WERI-Rb-1 (cell line): Measurements from ENCODE around the gene RAB34.

Experiments
- DNase-seq: peaks from one replicate; pipeline ENCODE4 v3.0.0-alpha.2; 2020
- H3K27ac ChIP-seq: fragments of 250-450 bp; sonication (Bioruptor Pico); 2 replicates; pipeline ENCODE4 v1.5.1; 2020; ENCODE audit warnings: mild to moderate bottlenecking, moderate library complexity
- H3K27me3 ChIP-seq: fragments of 250-450 bp; sonication (Bioruptor Pico); 2 replicates; pipeline ENCODE4 v1.5.1; 2021; ENCODE audit warnings: mild to moderate bottlenecking, low read depth, moderate library complexity; ENCODE audit not compliant: insufficient read depth, severe bottlenecking
- H3K36me3 ChIP-seq: fragments of 250-450 bp; sonication (Bioruptor Pico); 2 replicates; pipeline ENCODE4 v1.5.1; 2020; ENCODE audit warnings: mild to moderate bottlenecking, moderate library complexity
- H3K4me3 ChIP-seq: 2 replicates; pipeline ENCODE4 v1.5.1; 2011; ENCODE audit warnings: low read depth, mild to moderate bottlenecking, control low read depth, low read length
- H3K9me3 ChIP-seq: fragments of 250-450 bp; sonication (Bioruptor Pico); 2 replicates; pipeline ENCODE4 v1.5.1; 2021; ENCODE audit warnings: mild to moderate bottlenecking, moderate library complexity; ENCODE audit not compliant: severe bottlenecking
- TF ChIP-seq, protein P1 (sequence below): IDR thresholded peaks from 2 replicates; pipeline ENCODE4 v1.5.1; 2011; ENCODE audit warnings: low read depth, mild to moderate bottlenecking, control low read depth, inconsistent platforms, low read length

RAB34 gene

DNA sequence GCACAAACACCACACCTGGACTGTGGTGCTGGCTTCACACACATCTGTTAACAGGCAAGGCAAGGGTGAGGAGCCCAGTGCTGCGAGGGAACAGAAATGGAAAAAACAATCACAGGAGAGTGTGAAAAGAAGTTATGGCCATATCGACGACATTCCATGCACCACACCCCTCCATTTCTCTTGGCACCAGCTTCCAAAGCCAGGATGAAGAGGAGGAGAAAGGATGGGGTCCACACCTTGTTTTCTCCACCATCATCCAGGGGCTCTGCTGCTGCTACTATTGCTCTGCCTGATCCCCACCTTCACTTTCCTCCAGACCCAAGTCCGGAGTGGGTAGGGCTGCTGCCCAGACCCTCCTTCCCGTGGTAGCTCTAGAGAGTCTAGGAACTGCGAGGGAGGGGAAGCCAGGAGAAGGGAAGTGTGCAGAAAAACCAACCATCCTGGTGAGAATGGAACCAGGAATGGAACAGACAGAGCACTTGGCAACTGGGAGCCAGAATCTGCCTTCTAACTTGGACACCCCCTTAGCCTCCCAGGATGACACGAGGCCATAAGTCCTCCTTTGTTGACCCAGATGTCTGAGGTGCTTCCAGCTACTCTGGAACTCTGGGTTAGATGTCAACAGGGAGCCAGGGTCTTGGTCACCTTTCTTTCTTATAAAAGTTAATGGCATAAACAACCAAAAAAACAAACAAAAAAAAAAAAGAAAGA, 4.8 kb downstream of the RAB34 start:
- H3K9me3 ChIP-seq, result no peaks in the 10 kb centered on the region
- no peak for DNase-seq
- no peaks in the 10 kb centered on the region for H3K27me3 ChIP-seq
- TF ChIP-seq, protein P1, sequence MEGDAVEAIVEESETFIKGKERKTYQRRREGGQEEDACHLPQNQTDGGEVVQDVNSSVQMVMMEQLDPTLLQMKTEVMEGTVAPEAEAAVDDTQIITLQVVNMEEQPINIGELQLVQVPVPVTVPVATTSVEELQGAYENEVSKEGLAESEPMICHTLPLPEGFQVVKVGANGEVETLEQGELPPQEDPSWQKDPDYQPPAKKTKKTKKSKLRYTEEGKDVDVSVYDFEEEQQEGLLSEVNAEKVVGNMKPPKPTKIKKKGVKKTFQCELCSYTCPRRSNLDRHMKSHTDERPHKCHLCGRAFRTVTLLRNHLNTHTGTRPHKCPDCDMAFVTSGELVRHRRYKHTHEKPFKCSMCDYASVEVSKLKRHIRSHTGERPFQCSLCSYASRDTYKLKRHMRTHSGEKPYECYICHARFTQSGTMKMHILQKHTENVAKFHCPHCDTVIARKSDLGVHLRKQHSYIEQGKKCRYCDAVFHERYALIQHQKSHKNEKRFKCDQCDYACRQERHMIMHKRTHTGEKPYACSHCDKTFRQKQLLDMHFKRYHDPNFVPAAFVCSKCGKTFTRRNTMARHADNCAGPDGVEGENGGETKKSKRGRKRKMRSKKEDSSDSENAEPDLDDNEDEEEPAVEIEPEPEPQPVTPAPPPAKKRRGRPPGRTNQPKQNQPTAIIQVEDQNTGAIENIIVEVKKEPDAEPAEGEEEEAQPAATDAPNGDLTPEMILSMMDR, result no peak
- H3K4me3 ChIP-seq, result no peak overlapping the region
- H3K27ac ChIP-seq, result no peak overlapping the region
- no peaks in the 10 kb centered on the region for H3K36me3 ChIP-seq

DNA sequence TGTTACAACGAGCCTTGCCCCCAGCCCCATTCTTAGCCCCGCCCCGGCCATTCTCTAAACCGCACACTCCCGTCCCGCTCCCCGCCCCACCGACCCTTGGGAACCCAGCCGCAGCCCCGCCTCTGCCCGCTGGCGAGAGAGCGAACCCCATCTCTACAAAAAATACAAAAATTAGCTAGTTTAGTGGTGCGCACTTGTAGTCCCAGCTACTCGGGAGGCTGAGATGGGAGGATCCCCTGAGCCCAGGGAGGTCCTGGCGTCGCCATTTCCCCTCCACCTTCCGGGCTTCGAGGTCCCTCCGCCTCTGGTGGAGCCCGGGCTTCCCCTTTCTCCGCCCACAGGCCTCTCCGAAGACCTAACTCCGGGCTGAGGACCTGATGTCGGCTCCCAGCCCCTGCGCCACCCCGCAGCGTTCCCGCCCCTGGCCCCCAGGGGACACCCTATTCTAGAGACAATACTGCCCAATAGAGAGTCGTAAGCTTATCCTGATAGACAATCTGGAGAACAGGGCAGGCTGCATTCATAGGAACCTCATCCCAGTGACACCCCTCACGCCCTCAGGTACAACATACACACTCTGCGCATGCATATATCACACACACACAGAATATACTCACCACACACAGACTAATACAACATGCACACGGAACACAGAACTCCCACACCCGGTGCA, 5.5 kb downstream of the RAB34 start:
- Histone ChIP-seq H3K4me3 (no peak overlapping the region), H3K27ac (no peak overlapping the region), H3K27me3 (no peaks in the 10 kb centered on the region), H3K9me3 (no peaks in the 10 kb centered on the region), H3K36me3 (peaks cover 4% of the 10 kb centered on the region; the same call in 1 of the 2 replicates)
- no peak for DNase-seq
- TF ChIP-seq, protein P1, result no peak

DNA sequence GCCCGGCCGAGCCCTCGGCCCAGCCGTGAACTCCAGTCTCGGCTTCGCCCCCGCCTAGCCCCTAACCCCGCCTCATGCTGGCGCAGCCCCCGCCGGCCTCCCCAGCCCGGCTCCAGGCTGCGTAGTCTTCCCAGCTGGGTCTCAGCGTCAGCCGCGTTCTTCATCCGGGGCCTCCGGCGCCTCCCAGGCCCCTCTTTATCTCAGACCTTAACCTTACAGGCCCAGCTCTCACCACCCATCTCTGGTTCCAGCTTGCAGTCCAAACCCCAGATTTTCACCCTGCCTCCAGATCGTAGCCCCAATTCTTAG, 6.0 kb downstream of the RAB34 start, which contains the start of gene PROCA1:
Gene PROCA1, minus strand, starts transcription at position 166 of the 309 bp plus-strand sequence. CDS start 228 bp downstream, outside the sequence.
- Histone ChIP-seq H3K27ac (no peak within 1 kb of the TSS), H3K27me3 (no peaks in the 10 kb centered on the region), H3K4me3 (no peak within 1 kb of the TSS), H3K36me3 (peaks cover 6% of the 10 kb centered on the region; the same call in 1 of the 2 replicates), H3K9me3 (no peaks in the 10 kb centered on the region)
- TF ChIP-seq, protein P1, result no peak
- no peak for DNase-seq

DNA sequence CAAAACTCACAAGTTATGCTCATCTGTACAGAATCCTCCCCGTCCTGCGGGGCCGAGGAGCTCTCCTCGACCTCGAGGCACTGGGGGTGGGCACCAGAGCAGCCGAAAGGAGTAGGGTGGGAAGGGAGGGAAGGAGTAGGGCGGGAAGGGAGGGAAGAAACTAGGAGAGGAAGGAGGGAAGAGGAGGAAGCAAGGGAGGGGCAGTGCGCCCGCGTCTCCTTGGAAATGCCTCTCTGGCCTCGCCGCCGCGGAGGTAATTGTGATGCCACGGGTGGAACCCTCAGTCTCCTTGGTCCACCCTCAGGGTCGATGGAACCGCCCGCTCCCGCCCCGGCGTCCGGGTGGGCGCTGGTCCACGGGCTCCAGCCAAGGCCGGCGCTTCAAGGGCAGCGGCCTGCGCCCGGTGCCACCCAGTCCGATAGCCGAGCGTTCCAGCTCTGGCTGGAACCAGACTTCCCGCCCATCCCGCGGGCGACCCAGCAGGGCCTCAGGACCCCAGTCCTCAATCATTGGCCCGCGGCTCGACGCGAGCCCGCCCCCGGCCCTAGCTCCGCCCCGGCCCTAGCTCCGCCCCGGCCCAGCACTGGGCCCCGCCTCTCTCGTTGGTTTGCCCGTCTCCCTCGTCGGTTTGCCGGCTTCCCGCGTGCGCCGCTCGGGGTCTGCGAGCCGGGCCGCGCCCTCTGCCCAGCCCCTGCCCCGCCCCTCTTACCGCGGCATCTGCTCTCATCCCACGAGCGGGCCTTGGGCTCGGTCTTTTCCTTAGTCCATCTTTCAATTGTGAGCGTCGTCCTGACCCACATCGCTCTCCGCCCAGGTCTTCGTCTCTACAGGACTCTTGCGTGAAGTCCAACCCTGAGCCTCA, 6.6 kb downstream of the RAB34 start:
- Histone ChIP-seq H3K9me3 (no peaks in the 10 kb centered on the region), H3K27me3 (no peaks in the 10 kb centered on the region), H3K27ac (no peak overlapping the region), H3K36me3 (peaks cover 8% of the 10 kb centered on the region), H3K4me3 (no peak overlapping the region)
- no peak for DNase-seq
- TF ChIP-seq, protein P1, result no peak

GRCh38 chr17:28707339-28707720, 10.3 kb downstream of the RAB34 start:
- DNase-seq, result no peak
- Histone ChIP-seq H3K27ac (no peak overlapping the region), H3K36me3 (peaks cover 46% of the 10 kb centered on the region), H3K27me3 (no peaks in the 10 kb centered on the region), H3K4me3 (no peak overlapping the region), H3K9me3 (no peaks in the 10 kb centered on the region)
- TF ChIP-seq, protein P1, result no peak
